ENCODE data around the gene WDR6.

DNA sequence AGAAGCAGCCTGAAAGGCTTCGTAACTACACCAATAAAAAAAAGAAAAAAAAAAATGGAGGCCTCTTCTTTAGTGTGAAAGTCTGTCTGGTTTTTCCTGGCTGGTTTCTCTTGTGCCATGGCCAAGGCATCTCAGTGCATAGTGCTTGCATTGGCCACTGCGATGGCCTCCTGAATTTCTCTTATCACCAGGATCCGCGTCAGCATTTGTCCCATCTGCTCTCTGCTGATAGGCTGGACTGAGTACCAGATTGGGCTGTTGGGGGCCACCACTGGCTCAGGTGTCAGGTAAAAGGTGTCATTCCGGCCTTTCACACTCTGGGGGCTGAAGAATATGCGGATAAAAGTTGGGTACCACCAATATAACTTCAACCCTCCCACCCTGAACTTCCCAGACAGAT lies 23.1 kb downstream of the WDR6 start:
- TF ChIP-seq, protein P1, sequence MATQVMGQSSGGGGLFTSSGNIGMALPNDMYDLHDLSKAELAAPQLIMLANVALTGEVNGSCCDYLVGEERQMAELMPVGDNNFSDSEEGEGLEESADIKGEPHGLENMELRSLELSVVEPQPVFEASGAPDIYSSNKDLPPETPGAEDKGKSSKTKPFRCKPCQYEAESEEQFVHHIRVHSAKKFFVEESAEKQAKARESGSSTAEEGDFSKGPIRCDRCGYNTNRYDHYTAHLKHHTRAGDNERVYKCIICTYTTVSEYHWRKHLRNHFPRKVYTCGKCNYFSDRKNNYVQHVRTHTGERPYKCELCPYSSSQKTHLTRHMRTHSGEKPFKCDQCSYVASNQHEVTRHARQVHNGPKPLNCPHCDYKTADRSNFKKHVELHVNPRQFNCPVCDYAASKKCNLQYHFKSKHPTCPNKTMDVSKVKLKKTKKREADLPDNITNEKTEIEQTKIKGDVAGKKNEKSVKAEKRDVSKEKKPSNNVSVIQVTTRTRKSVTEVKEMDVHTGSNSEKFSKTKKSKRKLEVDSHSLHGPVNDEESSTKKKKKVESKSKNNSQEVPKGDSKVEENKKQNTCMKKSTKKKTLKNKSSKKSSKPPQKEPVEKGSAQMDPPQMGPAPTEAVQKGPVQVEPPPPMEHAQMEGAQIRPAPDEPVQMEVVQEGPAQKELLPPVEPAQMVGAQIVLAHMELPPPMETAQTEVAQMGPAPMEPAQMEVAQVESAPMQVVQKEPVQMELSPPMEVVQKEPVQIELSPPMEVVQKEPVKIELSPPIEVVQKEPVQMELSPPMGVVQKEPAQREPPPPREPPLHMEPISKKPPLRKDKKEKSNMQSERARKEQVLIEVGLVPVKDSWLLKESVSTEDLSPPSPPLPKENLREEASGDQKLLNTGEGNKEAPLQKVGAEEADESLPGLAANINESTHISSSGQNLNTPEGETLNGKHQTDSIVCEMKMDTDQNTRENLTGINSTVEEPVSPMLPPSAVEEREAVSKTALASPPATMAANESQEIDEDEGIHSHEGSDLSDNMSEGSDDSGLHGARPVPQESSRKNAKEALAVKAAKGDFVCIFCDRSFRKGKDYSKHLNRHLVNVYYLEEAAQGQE (IDR thresholded peaks at IDR 0.05; ENCODE audit: low read depth) = no peak
- TF ChIP-seq, protein P2, sequence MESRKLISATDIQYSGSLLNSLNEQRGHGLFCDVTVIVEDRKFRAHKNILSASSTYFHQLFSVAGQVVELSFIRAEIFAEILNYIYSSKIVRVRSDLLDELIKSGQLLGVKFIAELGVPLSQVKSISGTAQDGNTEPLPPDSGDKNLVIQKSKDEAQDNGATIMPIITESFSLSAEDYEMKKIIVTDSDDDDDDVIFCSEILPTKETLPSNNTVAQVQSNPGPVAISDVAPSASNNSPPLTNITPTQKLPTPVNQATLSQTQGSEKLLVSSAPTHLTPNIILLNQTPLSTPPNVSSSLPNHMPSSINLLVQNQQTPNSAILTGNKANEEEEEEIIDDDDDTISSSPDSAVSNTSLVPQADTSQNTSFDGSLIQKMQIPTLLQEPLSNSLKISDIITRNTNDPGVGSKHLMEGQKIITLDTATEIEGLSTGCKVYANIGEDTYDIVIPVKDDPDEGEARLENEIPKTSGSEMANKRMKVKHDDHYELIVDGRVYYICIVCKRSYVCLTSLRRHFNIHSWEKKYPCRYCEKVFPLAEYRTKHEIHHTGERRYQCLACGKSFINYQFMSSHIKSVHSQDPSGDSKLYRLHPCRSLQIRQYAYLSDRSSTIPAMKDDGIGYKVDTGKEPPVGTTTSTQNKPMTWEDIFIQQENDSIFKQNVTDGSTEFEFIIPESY (IDR thresholded peaks at IDR 0.05; ENCODE audit: extremely low read depth, insufficient replicate concordance, low read length) = no peak
